Loucy (cell line): ENCODE results near the gene PTS.

ENCODE experiments used
- EZH2phosphoT487 ChIP-seq: fragments of 200-600 bp; IDR thresholded peaks from 2 replicates; pipeline ENCODE4 v1.6.1; 2018; ENCODE audit warnings: antibody characterized with exemption, mild to moderate bottlenecking, moderate library complexity, borderline replicate concordance
- TF ChIP-seq, protein P1 (sequence below): fragments of 200-600 bp; sonication (generic); conservative IDR thresholded peaks from 2 replicates; pipeline ENCODE4 v1.5.1; 2014; ENCODE audit warnings: mild to moderate bottlenecking, antibody characterized with exemption, low read length

DNA sequence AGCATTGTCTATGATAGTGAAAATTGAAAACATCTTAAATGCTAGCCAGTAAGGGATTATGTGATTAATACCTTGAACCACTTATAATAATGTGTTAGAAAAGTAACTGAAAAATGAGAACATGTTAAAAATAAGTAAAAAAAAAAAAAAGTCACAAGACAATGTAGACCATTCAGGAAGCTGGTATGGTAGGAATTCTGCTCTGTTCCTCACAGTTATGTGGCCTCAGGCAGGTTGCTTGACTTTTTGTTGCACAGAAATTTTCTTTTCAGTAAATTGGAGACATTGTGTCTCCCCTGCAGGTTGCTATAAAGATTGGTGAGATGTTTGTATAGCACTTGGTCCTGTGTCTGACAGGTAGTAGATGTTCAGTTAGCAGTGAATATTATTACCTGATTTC is 51.7 kb downstream of the PTS start:
- TF ChIP-seq, protein P1, sequence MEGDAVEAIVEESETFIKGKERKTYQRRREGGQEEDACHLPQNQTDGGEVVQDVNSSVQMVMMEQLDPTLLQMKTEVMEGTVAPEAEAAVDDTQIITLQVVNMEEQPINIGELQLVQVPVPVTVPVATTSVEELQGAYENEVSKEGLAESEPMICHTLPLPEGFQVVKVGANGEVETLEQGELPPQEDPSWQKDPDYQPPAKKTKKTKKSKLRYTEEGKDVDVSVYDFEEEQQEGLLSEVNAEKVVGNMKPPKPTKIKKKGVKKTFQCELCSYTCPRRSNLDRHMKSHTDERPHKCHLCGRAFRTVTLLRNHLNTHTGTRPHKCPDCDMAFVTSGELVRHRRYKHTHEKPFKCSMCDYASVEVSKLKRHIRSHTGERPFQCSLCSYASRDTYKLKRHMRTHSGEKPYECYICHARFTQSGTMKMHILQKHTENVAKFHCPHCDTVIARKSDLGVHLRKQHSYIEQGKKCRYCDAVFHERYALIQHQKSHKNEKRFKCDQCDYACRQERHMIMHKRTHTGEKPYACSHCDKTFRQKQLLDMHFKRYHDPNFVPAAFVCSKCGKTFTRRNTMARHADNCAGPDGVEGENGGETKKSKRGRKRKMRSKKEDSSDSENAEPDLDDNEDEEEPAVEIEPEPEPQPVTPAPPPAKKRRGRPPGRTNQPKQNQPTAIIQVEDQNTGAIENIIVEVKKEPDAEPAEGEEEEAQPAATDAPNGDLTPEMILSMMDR: no peak
- TF ChIP-seq EZH2phosphoT487: no peak
